Lower leg skin (tissue), 3 donors: ENCODE results near the gene SCAMP2.
A peak's percentile ranks its signal among the peaks of the same experiment; 100 is the strongest.

Source experiments
- POLR2A ChIP-seq, 2 donors: fragments of 450-650 bp; IDR thresholded peaks; one replicate each; pipeline ENCODE4 v1.6.1; 2016 to 2017; ENCODE audit warnings: antibody characterized with exemption in 2 of 2, mild to moderate bottlenecking in 1 of 2, moderate library complexity in 1 of 2
- TF ChIP-seq, protein P1 (sequence below), 3 donors: fragments of 450-650 bp; IDR thresholded peaks; one replicate each; pipeline ENCODE4 v1.5.1; 2016; ENCODE audit warnings: antibody characterized with exemption in 3 of 3, mild to moderate bottlenecking in 3 of 3, moderate library complexity in 2 of 3

DNA sequence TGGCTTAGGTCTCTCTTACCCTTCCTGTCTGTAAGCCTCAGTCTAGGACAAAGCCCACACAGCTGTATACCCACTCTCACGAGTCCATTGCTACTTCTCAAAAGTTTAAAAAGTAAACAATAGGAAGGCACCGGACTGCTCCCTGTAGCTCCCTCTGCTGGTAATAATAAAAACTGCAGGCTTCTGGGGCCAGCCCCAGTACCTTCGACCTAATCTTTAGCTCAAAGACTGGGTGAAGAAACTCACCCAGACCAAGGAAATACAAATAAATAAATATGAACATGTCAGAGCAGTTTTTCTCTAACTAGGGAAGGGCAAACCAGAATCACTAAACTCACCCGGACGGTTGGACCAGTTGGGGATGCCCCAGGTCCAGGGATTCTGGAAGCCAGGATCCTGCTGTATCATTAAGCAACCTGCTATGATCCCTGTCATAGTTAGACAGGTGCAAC, 28.5 kb upstream of the SCAMP2 start:
- TF ChIP-seq POLR2A (IDR thresholded peaks at IDR 0.05): no peak
- TF ChIP-seq, protein P1, sequence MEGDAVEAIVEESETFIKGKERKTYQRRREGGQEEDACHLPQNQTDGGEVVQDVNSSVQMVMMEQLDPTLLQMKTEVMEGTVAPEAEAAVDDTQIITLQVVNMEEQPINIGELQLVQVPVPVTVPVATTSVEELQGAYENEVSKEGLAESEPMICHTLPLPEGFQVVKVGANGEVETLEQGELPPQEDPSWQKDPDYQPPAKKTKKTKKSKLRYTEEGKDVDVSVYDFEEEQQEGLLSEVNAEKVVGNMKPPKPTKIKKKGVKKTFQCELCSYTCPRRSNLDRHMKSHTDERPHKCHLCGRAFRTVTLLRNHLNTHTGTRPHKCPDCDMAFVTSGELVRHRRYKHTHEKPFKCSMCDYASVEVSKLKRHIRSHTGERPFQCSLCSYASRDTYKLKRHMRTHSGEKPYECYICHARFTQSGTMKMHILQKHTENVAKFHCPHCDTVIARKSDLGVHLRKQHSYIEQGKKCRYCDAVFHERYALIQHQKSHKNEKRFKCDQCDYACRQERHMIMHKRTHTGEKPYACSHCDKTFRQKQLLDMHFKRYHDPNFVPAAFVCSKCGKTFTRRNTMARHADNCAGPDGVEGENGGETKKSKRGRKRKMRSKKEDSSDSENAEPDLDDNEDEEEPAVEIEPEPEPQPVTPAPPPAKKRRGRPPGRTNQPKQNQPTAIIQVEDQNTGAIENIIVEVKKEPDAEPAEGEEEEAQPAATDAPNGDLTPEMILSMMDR (IDR thresholded peaks at IDR 0.05): peak in 1 of 3 donors; percentile 75
